ENCODE data around the gene TSPAN9. TPM values are rescaled to one million over a fixed set of nuclear protein-coding genes. Genes with fewer than 3 reads are reported as not detected.

TSPAN9 gene
- total RNA-seq, 1 donor from 2014 or later = 40.9 TPM

GRCh38 chr12:3225154-3225795 is 148.1 kb downstream of the TSPAN9 start:
- Histone ChIP-seq H3K27me3 (ENCODE audit: insufficient read depth, low read length) (peaks cover 7% of the 10 kb centered on the region), H3K4me1 (ENCODE audit: insufficient read depth, low read length) (peaks cover 19% of the 10 kb centered on the region), H4K20me1 (ENCODE audit: insufficient read depth, low read length) (peaks cover 80% of the 10 kb centered on the region), H2AFZ (ENCODE audit: low read depth, low read length) (no peak overlapping the region), H3K4me2 (ENCODE audit: low read length) (peak overlapping the region; percentile 76), H3K79me2 (ENCODE audit: insufficient read depth, low read length) (peaks cover 3% of the 10 kb centered on the region), H3K36me3 (ENCODE audit: insufficient read depth, low read length) (no peaks in the 10 kb centered on the region), H3K9me3 (ENCODE audit: insufficient read depth, low read depth, low read length) (peaks cover 3% of the 10 kb centered on the region), H3K27ac (ENCODE audit: low read depth, low read length) (peak overlapping the region; percentile 69), H3K9ac (ENCODE audit: low read length) (peak overlapping the region; percentile 63), H3K4me3 (ENCODE audit: insufficient read depth, low read depth, low read length) (no peak overlapping the region)
- Mint-ChIP-seq H3K27ac (ENCODE audit: unreplicated experiment) (peak overlapping the region; percentile 41), H3K4me1 (ENCODE audit: low read depth, unreplicated experiment) (peaks cover 14% of the 10 kb centered on the region), H3K27me3 (ENCODE audit: low read depth, unreplicated experiment) (peaks cover 8% of the 10 kb centered on the region), H3K9me3 (ENCODE audit: unreplicated experiment) (no peaks in the 10 kb centered on the region), H3K36me3 (ENCODE audit: low read depth, unreplicated experiment) (peaks cover 12% of the 10 kb centered on the region), H3K4me3 (ENCODE audit: unreplicated experiment) (peak overlapping the region; percentile 20)
- FAIRE-seq = peak; percentile 23
- no peak for TF ChIP-seq EZH2 (IDR thresholded peaks at IDR 0.05; ENCODE audit: insufficient read depth, low read length)
- no peak for TF ChIP-seq CTCF (IDR thresholded peaks at IDR 0.05; ENCODE audit: insufficient read depth, low read depth, low read length)
- peak; percentile 71 for DNase-seq (ENCODE audit: low read depth)

- peaks cover 10% of the 10 kb centered on the region for H3K36me3 Mint-ChIP-seq (ENCODE audit: low read depth, unreplicated experiment)
- peaks cover 3% of the 10 kb centered on the region for H3K79me2 ChIP-seq (ENCODE audit: insufficient read depth, low read length)
- H3K4me1 Mint-ChIP-seq (ENCODE audit: low read depth, unreplicated experiment) = peaks cover 17% of the 10 kb centered on the region
- TF ChIP-seq CTCF (IDR thresholded peaks at IDR 0.05; ENCODE audit: insufficient read depth, low read depth, low read length) (no peak), EZH2 (IDR thresholded peaks at IDR 0.05; ENCODE audit: insufficient read depth, low read length) (no peak)
- peak overlapping the region; percentile 63 for H3K9ac ChIP-seq (ENCODE audit: low read length)
- H3K9me3 Mint-ChIP-seq (ENCODE audit: unreplicated experiment) = no peaks in the 10 kb centered on the region
- peak; percentile 24 for DNase-seq (ENCODE audit: low read depth)
- H3K4me2 ChIP-seq (ENCODE audit: low read length) = peak overlapping the region; percentile 76
- H3K36me3 ChIP-seq (ENCODE audit: insufficient read depth, low read length) = no peaks in the 10 kb centered on the region
- peaks cover 7% of the 10 kb centered on the region for H3K27me3 ChIP-seq (ENCODE audit: insufficient read depth, low read length)
- H3K4me3 ChIP-seq (ENCODE audit: insufficient read depth, low read depth, low read length) = no peak overlapping the region
- H4K20me1 ChIP-seq (ENCODE audit: insufficient read depth, low read length) = peaks cover 77% of the 10 kb centered on the region
- H3K27me3 Mint-ChIP-seq (ENCODE audit: low read depth, unreplicated experiment) = peaks cover 8% of the 10 kb centered on the region
- peak overlapping the region; percentile 41 for H3K27ac Mint-ChIP-seq (ENCODE audit: unreplicated experiment)
- no peak overlapping the region for H3K4me3 Mint-ChIP-seq (ENCODE audit: unreplicated experiment)
- no peak for FAIRE-seq
- H3K27ac ChIP-seq (ENCODE audit: low read depth, low read length) = peak overlapping the region; percentile 69
- H2AFZ ChIP-seq (ENCODE audit: low read depth, low read length) = no peak overlapping the region
- peaks cover 22% of the 10 kb centered on the region for H3K4me1 ChIP-seq (ENCODE audit: insufficient read depth, low read length)
- peaks cover 3% of the 10 kb centered on the region for H3K9me3 ChIP-seq (ENCODE audit: insufficient read depth, low read depth, low read length)
These were observed 148.6 kb downstream of the TSPAN9 start for GRCh38 chr12:3225796-3226180.

GRCh38 chr12:3226264-3226663 is 149.1 kb downstream of the TSPAN9 start:
- Histone ChIP-seq H3K9ac (ENCODE audit: low read length) (peak overlapping the region; percentile 63), H4K20me1 (ENCODE audit: insufficient read depth, low read length) (peaks cover 78% of the 10 kb centered on the region), H3K27me3 (ENCODE audit: insufficient read depth, low read length) (peaks cover 7% of the 10 kb centered on the region), H3K4me2 (ENCODE audit: low read length) (peak overlapping the region; percentile 76), H3K9me3 (ENCODE audit: insufficient read depth, low read depth, low read length) (peaks cover 3% of the 10 kb centered on the region), H3K36me3 (ENCODE audit: insufficient read depth, low read length) (no peaks in the 10 kb centered on the region), H3K4me1 (ENCODE audit: insufficient read depth, low read length) (peaks cover 24% of the 10 kb centered on the region), H3K27ac (ENCODE audit: low read depth, low read length) (peak overlapping the region; percentile 69), H2AFZ (ENCODE audit: low read depth, low read length) (no peak overlapping the region), H3K4me3 (ENCODE audit: insufficient read depth, low read depth, low read length) (no peak overlapping the region), H3K79me2 (ENCODE audit: insufficient read depth, low read length) (peaks cover 3% of the 10 kb centered on the region)
- peaks cover 10% of the 10 kb centered on the region for H3K36me3 Mint-ChIP-seq (ENCODE audit: low read depth, unreplicated experiment)
- H3K4me1 Mint-ChIP-seq (ENCODE audit: low read depth, unreplicated experiment) = peaks cover 21% of the 10 kb centered on the region
- H3K27me3 Mint-ChIP-seq (ENCODE audit: low read depth, unreplicated experiment) = peaks cover 12% of the 10 kb centered on the region
- DNase-seq (ENCODE audit: low read depth) (no peak), FAIRE-seq (no peak)
- no peak overlapping the region for H3K4me3 Mint-ChIP-seq (ENCODE audit: unreplicated experiment)
- TF ChIP-seq CTCF (IDR thresholded peaks at IDR 0.05; ENCODE audit: insufficient read depth, low read depth, low read length) (no peak), EZH2 (IDR thresholded peaks at IDR 0.05; ENCODE audit: insufficient read depth, low read length) (no peak)
- H3K9me3 Mint-ChIP-seq (ENCODE audit: unreplicated experiment) = no peaks in the 10 kb centered on the region
- H3K27ac Mint-ChIP-seq (ENCODE audit: unreplicated experiment) = no peak overlapping the region
